NCI-H524 treated with DMSO at 0.1 percent for 48 hours (cell line): Measurements from ENCODE around the gene TRAPPC6A.
"Not testable (repeated sequence)": the region's sequence is repeated elsewhere in the genome, so short reads cannot be mapped to it uniquely, and the experiment has no call there.

ENCODE experiments used
- DNase-seq: peaks from one replicate; lab custom pipeline; 2025; lab: John Stamatoyannopoulos, UW

Gene TRAPPC6A

DNA sequence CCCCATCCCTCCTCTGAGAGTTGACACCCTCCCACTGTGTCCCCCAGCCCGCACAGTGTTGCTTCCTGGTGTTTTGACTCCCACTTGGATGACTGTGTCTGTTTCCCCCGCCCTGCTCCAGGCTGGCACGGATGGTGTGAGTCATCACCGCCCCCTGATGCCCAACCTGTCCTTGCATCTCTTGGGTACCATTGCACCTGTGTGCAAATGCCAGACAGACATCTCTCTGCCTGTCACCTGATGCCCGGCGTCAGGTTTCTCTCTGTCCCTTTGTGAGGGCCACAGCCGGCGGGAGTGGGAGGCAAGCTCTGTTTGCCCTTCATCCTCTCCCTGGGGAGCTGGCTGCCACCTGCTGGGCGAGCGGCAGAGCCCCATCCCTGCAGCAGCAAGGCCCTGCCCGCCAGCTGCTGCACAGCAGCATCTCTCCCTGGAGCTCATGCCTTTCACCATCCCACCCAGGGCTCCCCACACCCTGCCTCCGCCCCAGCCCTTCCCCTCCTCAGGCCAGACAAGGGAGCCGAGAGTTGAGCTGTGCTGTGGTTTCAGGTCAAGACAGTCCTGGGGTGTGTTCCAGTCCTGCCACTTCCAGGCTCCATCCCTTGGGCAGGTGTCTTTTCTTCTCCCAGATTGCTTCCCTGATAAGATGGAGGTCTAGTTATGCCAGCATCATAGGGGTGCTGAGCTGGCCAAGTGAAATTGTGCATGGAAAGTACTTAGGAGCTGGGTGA lies 47.0 kb downstream of the TRAPPC6A start:
- peak; percentile 47 for DNase-seq

DNA sequence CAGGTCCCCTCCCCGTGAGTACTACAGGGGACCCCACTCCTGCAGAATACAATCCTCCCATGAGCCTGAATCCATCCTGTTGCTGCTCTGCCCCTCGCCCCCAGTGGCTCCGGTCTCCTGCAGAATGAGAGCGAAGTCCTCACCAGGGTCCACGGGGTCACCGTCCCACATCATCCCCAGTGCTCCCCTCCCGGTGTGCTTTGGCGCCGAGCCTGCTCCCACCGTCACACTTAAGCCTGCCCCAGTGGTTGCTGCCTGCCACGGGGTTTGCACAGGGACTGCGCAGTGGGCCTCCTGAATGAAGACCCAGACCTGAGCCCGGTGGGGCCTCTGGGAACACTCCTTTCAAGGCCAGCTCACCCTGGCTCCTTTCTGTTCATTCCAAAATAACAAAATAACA lies 47.8 kb downstream of the TRAPPC6A start:
- no peak for DNase-seq

DNA sequence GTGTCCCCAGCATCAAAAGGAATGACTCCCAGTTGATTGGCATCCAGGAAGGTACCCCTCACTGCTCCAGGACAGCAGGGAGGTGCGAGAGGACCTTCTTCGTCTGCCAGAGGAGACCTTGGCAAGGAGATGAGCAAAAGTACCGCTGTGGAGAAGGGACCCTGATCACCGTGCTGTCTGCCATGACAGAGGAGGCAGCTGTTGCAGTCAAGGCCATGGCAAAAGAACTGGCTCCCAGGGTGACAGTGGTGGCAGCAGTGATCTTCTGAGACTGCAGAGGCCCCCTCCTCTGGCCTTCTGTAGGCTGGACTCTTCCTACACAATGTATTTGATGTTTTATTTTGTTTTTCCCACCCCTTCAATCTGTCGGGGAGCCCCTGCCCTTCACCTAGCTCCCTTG lies 49.2 kb downstream of the TRAPPC6A start:
- no peak for DNase-seq

DNA sequence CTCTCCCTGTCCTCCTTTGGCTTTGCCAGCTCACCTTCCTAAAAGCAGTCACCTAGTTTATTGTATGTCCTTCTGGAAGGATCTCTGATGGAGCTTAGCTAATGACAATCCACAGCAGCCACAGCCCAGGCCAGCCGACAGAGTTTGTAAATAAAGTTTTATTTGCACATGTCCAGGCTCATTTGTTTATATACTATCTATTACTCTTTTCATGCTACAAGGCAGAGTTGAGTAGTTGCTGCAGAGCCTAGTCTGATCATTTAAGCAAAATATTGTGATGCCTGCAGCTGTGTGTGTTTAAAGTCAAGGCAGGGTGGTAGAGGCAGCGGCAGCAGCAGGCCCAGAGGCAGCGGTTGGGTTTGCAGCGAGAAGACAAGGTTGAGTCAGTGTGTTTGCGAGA lies 49.9 kb downstream of the TRAPPC6A start:
- DNase-seq: no peak

DNA sequence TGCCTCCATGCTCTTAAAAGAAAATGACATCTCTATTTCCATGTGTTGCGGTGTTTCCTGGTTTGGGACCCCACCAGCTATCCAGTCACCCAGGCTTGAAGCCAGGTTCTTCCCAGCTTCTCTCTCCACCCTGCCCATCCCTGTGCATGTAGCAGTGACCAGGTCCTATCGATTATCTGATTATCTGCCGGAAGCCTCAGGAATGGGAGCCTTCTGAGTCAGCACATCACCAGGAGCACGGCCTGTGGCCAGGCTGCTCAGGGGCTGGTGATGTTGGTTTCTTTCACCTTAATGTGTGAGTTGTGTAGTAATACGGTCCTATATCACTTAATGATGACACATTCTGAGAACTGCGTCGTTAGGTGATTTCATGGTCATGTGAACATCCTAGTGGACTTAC lies 51.4 kb downstream of the TRAPPC6A start:
- no peak for DNase-seq

DNA sequence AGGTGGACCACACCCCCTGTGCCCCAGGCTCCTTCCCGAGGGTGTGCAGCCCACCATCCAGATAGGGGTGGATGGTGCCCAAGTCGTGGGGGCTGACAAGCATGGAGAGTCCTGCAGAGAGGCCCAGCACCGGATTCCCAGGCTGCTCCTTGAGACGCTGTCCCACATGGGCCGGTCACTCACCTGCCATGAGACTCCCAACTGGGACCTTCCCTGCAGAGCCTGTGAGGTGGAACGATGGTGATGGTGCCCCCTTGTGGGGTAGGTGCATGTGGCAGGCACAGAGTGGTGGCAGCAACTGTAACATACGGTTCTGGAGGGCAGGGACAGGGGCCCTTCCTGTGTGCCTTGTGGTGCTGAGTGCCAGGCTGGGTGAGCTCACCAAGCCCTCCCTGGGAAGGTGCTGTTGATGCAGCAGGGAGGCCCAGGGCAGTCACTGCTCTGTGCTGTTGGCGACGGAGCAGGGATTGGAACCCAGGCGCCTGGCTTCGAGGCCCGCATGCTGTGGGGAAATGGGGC lies 52.0 kb downstream of the TRAPPC6A start:
- DNase-seq: peak; percentile 14

DNA sequence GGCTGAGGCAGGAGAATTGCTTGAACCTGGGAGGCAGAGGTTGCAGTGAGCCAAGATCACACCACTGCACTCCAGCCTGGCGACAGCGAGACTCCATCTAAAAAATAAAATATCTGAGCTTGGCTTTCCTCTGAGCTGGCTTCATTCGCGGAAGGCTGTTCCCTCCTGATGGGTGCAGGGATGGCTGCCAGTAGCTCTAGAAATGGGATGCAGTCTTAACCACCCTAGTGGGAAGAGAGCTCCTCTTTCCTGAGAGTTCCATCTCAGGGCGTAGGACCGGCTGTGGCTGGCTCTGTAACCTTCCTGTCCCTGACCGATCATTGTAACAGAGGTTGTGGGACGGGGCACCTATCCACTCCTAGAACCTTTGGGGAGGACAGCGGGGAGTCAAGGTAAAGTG lies 52.7 kb downstream of the TRAPPC6A start:
- no peak for DNase-seq

DNA sequence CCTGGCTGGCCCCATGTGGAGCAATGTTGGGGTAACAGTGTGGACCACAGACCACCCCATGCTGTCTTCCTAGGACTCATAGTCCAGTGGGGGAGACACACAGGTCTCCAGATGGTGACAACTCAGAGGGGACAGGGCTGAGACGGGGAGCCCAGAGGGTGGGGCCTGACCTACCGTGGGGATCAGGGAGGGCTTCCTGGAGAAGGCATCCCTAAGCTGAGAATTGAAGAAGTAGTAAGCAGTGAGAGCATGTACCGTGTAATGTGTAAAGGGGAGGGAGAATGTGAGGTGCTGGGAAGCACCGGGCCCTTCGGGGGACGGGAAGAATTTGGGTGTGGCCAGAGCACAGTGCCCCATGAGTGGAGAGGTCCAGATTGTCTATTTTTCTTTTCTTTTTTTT lies 54.0 kb downstream of the TRAPPC6A start:
- no peak for DNase-seq

DNA sequence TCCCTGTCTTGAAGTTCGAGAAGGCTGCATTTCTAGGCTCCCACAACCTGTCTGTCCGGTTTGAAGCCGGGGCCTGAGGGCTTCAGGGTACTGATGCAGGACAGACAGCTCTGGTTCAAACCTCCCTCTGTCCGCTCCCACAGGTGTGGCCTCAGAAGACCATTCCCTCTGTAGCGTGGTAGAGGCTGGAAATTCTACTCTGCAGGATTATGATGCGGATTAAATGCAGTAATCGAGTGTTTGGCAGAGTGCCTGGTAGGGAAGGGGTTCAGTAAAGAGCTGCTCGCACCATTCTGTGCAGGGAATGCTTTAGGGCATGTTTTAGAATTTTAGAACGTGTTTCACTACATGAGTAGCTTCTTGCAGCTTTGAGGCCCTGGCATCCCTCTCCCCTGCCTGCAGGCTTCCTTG lies 54.6 kb downstream of the TRAPPC6A start:
- peak; percentile 44 for DNase-seq

DNA sequence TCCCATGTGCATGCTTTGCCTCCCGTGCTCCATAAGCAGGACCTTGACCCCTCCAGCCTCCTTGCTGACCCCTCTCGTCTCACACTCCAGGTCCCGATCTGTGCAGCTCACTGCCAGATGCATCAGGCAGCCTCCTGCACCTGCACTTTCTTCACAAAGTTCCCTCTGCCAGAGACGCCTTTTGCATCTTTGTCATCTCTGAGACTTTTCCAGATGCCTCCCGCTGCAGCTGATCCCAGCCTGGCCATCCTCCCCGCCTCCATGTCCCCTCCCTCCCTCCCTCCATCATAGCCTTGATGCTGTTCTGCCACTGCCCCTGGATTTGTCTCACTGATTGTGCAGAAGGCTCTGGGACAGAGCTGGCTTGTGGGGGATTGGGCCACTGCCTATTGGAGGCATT lies 55.2 kb downstream of the TRAPPC6A start:
- no peak for DNase-seq

DNA sequence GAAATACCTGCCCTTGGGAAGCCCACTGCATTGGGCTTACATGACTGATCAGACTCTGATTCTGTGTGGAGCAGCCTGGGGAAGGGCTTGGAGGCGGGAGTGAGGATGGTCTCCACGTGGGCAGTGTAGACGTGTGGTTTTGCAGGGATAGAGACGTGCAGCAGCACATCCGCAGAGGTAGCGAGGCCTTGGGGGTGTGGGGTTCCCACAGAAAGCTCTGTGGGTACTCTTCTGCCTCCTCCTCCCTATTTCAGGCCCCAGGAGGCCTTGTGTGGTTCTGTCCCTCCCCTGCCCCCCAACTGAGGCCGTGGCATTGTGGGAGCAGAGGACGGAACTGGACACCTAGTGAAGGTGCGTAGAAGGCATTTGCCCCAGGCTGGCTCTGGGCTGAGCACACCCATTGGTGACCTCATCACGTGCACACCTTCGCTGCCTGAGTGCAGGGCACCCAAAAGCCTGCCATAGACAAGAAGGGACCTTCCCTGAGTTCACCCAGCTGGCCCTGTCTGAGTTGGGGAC lies 56.2 kb downstream of the TRAPPC6A start:
- no peak for DNase-seq

DNA sequence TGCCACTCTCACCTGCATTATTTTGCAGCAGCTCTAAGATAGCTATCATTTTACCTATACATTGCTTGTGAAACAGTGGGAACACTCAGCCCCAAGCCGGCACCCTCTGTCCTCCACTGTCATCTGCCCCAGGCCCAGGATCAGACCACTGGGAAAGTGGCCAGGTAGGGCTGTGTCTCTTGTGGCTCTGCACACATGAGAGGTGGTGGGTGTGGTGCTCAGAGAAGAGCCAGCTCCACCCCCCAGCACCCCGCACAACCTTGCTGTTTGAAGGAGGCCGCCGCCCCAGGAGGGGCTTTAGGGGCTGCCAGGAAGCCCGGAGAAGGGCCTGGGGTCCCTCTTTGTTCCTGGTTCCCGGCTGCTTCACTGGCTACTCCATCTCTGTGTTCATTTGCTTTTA lies 58.5 kb downstream of the TRAPPC6A start:
- DNase-seq: no peak

DNA sequence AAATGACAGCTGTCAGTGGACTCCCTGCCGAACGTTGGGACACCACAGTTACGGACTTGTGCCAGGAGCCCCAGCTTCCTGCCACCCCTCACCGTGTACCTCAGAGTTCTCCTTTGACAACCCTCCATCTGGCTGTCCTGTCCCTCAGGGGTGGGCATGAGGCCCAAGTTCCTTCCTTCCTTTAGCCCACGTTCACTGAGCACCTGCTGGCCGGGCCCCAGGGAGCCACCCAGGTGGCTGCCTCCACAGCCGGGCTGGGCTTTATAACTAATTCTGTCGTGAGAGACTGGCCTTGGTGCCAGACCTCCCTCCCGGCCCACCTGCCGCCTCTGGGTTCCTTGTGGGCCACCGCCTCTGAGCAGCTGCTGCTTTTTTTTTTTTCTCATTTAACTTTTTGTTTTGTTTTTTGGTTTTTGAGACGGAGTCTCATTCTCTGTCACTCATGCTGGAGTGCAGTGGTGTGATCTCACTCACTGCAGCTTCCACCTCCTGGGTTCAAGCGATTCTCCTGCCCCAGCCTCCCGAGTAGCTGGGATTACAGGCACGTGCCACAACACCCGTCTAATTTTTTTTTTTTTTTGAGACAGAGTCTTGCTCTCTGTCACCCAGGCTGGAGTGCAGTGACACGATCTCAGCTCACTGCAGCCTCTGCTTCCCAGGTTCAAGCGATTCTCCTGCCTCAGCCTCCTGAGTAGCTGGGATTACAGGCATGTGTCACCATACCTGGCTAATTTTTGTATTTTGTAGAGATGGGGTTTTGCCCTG lies 59.3 kb downstream of the TRAPPC6A start:
- DNase-seq: not testable (repeated sequence)

DNA sequence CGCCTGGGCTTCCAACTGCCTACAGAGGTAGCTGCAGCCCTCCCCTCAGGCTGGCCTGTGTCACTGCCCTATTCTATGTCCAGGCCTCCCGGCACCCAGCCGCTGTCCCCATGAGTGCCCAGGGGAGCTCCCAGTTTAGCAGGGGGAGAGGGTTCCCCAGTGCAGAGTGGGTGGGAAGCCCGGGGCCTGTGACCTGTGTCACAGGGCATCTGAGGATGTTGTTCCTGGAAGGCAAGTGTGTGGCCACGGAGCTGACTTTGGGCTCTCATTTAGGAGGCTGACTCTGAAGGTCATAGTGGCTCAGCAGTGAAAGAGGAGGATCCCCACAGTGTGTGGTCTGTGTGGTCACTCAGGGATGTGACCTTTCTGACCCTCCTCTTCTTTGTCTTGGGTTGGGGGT lies 59.9 kb downstream of the TRAPPC6A start:
- no peak for DNase-seq

DNA sequence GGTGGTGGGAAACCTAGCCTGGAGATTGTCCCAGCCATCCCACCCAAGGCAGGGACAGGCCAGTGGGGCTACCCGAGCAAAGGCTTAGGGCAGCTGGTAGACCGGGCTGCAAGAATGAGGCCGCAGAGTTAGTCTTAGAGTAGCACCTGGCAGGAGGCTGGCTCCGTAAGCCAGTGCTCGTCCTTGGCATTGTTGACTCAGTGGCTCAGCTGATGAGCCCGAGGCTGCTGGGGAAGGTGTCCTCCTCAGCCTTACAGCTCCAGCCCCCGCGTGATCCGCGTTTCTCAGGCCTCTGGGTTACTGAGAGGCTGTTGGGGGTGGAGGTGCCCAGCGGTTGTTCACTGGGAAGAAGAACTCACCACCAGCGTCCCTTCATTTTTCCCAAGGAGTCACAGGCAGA lies 60.4 kb downstream of the TRAPPC6A start:
- no peak for DNase-seq

DNA sequence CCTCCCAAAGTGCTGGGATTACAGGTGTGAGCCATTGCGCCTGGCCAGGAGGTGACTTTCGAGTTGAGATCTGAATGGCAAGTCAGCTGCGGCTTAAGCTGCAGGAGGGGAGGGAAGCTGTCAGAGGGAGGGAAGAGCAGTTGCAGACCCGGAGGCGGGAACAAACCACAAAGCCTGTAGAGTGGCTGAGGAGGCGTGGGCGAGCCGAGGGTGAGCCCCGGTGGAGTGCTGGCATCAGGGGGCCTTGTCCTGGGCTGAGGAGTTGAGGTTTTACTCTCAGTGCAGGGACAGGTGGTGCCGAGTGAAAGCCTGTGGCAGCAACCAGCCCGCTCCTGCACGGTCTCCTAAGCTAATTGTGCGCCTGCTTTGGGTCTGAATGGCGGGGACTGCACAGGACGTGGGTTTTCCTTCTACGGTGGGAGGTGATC lies 60.9 kb downstream of the TRAPPC6A start:
- peak; percentile 29 for DNase-seq

DNA sequence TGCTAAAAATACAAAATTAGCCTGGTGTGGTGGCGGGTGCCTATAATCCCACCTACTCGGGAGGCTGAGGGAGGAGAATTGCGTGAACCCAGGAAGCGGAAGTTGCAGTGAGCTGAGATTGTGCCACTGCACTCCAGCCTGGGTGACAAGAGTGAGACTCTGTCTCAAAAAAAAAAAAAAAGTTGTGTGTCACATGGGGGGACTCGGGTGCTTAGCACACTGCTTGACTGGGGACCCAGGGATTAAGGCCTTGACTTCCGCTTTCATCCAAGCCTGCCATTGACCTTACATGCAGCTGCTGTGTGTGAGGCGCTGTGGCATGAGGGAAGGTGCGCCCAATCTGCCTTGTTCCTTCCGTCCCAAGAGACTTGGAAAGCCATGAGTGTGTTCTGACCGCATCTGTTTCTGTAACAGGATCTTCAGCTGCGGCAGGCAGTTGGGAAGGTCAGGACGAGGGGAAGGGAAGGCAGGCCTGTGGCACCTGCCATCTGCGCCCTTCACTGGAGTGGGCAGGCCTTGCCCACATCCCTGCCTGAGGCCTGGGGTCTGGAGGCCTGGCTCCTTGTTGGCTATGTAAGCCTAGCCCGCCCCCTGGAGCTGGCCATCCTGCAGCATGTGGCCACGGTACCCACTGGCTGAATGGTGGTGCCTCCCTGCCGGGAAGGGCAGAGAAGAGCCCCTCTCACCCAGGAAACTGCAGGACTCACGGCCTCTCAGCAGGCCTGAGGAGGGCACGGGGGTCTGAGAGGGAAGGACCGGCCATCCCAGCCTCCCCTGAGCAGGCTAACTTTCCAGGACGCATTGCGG lies 62.0 kb downstream of the TRAPPC6A start:
- peak; percentile 92 for DNase-seq

DNA sequence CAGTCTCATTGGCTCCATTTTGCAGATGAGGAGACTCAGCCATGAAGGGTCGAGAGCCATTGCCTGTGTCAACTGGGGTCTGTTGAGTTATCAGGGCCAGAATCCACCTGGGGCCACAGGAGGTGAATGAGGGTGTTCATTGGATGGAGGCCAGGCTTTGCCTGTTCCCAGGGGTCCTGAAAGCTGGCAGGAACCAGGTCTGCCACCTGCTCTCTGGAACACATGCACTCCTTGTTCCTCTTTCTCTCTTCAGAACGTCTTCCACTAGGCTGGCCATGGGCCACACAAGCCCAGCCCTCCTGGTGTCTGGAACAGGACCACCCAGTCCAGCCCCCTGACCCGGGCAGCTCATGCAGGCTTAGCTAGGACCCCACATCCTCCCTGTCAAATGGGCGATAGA lies 63.9 kb downstream of the TRAPPC6A start:
- DNase-seq: no peak

DNA sequence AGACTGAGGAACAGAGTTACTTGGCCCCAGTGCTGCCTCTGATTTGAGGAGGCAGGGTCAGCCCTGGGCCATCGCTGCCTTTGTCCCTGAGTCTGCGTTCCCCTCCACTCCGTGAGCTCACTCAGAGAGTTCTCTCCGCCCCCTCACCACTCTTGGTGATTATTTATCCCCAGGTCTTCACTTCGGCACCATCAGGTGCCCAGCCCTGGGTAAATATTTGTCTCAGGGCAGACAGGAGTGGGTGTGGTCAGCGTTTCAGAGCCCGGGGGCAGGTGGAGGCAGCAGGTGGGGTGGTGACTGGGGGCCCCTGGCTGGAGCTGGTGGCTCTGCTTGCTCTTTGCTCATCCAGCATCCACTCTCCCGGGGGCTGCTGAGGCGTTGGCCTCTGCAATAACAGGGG lies 64.4 kb downstream of the TRAPPC6A start:
- DNase-seq: no peak
